CD4-positive, alpha-beta T cell treated with Interleukin-6 for 4 hours (primary cell): ENCODE measurements around the gene MAST3.

Experiments
- DNase-seq: peaks from one replicate; pipeline ENCODE4 v3.0.0-alpha.2; 2020; ENCODE audit warnings: mixed read lengths

The MAST3 gene

GRCh38 chr19:18114483-18114882 lies 16.9 kb downstream of the MAST3 start:
- DNase-seq = no peak

GRCh38 chr19:18117364-18117691 lies 19.8 kb downstream of the MAST3 start:
- no peak for DNase-seq

- DNase-seq = peak; percentile 97
Observed at GRCh38 chr19:18117692-18118378, 20.3 kb downstream of the MAST3 start.

GRCh38 chr19:18118420-18119012 lies 20.9 kb downstream of the MAST3 start:
- DNase-seq = no peak

GRCh38 chr19:18119013-18119716 lies 21.6 kb downstream of the MAST3 start:
- peak; percentile 77 for DNase-seq

- DNase-seq = peak; percentile 74
Observed at GRCh38 chr19:18119717-18120105, 22.1 kb downstream of the MAST3 start.

GRCh38 chr19:18120127-18120526 lies 22.5 kb downstream of the MAST3 start:
- DNase-seq = no peak

- DNase-seq = no peak
Observed at GRCh38 chr19:18121166-18121565, 23.6 kb downstream of the MAST3 start.

- DNase-seq = no peak
Observed at GRCh38 chr19:18122424-18122823, 24.8 kb downstream of the MAST3 start.

- no peak for DNase-seq
Observed at GRCh38 chr19:18122860-18123795, 25.6 kb downstream of the MAST3 start.

- no peak for DNase-seq
Observed at GRCh38 chr19:18123819-18124218, 26.2 kb downstream of the MAST3 start.

- DNase-seq = no peak
Observed at GRCh38 chr19:18126097-18126496, 28.5 kb downstream of the MAST3 start.

GRCh38 chr19:18128044-18128443 lies 30.5 kb downstream of the MAST3 start:
- no peak for DNase-seq

GRCh38 chr19:18128805-18129204 lies 31.2 kb downstream of the MAST3 start:
- no peak for DNase-seq

GRCh38 chr19:18130523-18131242 lies 33.1 kb downstream of the MAST3 start:
- DNase-seq = no peak

GRCh38 chr19:18131841-18132596 lies 34.4 kb downstream of the MAST3 start:
- no peak for DNase-seq

GRCh38 chr19:18135712-18136584 lies 38.4 kb downstream of the MAST3 start:
- no peak for DNase-seq

- DNase-seq = no peak
Observed at GRCh38 chr19:18137242-18137641, 39.7 kb downstream of the MAST3 start.

- DNase-seq = no peak
Observed at GRCh38 chr19:18137657-18138339, 40.2 kb downstream of the MAST3 start.

- DNase-seq = no peak
Observed at GRCh38 chr19:18140473-18140872, 42.9 kb downstream of the MAST3 start.
